Measurements from ENCODE around the gene NRK.
"Not testable (repeated sequence)": the region's sequence is repeated elsewhere in the genome, so short reads cannot be mapped to it uniquely, and the experiment has no call there.

The NRK gene

GRCh38 chrX:105822138-105823091 lies at the start of gene NRK:
TSS of gene NRK (plus strand) at chrX:105822539. CDS start at chrX:105822846, 307 bp downstream.
- DNase-seq: no peak

GRCh38 chrX:105773801-105774200 lies 48.5 kb upstream of the NRK start:
- DNase-seq: no peak

- no peak for DNase-seq
Observed at GRCh38 chrX:105775679-105776078, 46.7 kb upstream of the NRK start.

- DNase-seq: no peak
Observed at GRCh38 chrX:105781804-105782203, 40.5 kb upstream of the NRK start.

- not testable (repeated sequence) for DNase-seq
Observed at GRCh38 chrX:105796877-105797276, 25.5 kb upstream of the NRK start.

GRCh38 chrX:105803891-105804290 lies 18.4 kb upstream of the NRK start:
- DNase-seq: no peak

GRCh38 chrX:105805655-105806054 lies 16.7 kb upstream of the NRK start:
- not testable (repeated sequence) for DNase-seq

- DNase-seq: no peak
Observed at GRCh38 chrX:105816517-105816916, 5.8 kb upstream of the NRK start.

GRCh38 chrX:105820247-105820646 lies 2.1 kb upstream of the NRK start:
- no peak for DNase-seq

GRCh38 chrX:105821471-105822121 lies 743 bp upstream of the NRK start:
- DNase-seq: no peak

GRCh38 chrX:105823092-105823455 lies 735 bp downstream of the NRK start:
- no peak for DNase-seq

GRCh38 chrX:105829011-105829410 lies 6.7 kb downstream of the NRK start:
- DNase-seq: no peak

GRCh38 chrX:105837232-105837631 lies 14.9 kb downstream of the NRK start:
- DNase-seq: no peak

- no peak for DNase-seq
Observed at GRCh38 chrX:105845631-105846030, 23.3 kb downstream of the NRK start.

GRCh38 chrX:105850100-105850499 lies 27.8 kb downstream of the NRK start:
- not testable (repeated sequence) for DNase-seq

- no peak for DNase-seq
Observed at GRCh38 chrX:105865709-105866108, 43.4 kb downstream of the NRK start.

- no peak for DNase-seq
Observed at GRCh38 chrX:105869701-105870100, 47.4 kb downstream of the NRK start.

GRCh38 chrX:105870445-105870844 lies 48.1 kb downstream of the NRK start:
- DNase-seq: no peak

GRCh38 chrX:105872941-105873340 lies 50.6 kb downstream of the NRK start:
- no peak for DNase-seq

- no peak for DNase-seq
Observed at GRCh38 chrX:105874790-105875189, 52.5 kb downstream of the NRK start.

GRCh38 chrX:105876658-105877057 lies 54.3 kb downstream of the NRK start:
- no peak for DNase-seq

GRCh38 chrX:105880491-105880890 lies 58.2 kb downstream of the NRK start:
- DNase-seq: no peak

GRCh38 chrX:105882581-105883275 lies 60.4 kb downstream of the NRK start:
- no peak for DNase-seq

- DNase-seq: no peak
Observed at GRCh38 chrX:105894721-105895120, 72.4 kb downstream of the NRK start.

Measured in stimulated activated CD4-positive, alpha-beta T cell treated with anti-CD3 and anti-CD28 coated beads, Interleukin-4, amount 100 ng/mL, for 4 hours (primary cell).